ENCODE data around the gene SULF2.

The SULF2 gene

DNA sequence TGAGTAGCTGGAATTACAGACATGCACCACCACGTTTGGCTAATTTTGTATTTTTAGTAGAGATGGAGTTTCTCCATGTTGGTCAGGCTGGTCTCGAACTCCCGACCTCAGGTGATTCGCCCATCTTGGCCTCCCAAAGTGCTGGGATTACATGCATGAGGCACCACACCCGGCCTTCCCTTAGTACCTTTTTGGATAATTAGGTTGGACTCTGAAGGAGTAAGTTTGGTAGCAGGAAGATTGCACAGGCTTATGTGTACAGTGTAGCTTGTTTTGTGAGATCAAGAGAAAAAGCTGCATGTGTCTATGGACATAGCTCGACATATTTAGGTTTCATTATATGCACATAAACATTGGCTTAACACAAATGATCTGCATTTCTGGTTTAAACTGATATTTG is 166.8 kb downstream of the SULF2 start:
- TF ChIP-seq EGR1 (IDR thresholded peaks at IDR 0.05) (no peak), YY1 (IDR thresholded peaks at IDR 0.05; ENCODE audit: low read depth) (no peak), CREB1 (IDR thresholded peaks at IDR 0.05; ENCODE audit: low read depth) (no peak), FOXM1 (IDR thresholded peaks at IDR 0.05; ENCODE audit: borderline replicate concordance, low read depth) (no peak), TCF12 (IDR thresholded peaks at IDR 0.05; ENCODE audit: low read depth) (no peak), RAD21 (IDR thresholded peaks at IDR 0.05; ENCODE audit: low read depth) (no peak), TEAD4 (IDR thresholded peaks at IDR 0.05) (no peak), ZBTB7A (IDR thresholded peaks at IDR 0.05; ENCODE audit: low read depth) (no peak), CEBPB (IDR thresholded peaks at IDR 0.05) (no peak), TAF1 (IDR thresholded peaks at IDR 0.05; ENCODE audit: low read depth) (no peak), NFIC (IDR thresholded peaks at IDR 0.05) (no peak), EP300 (IDR thresholded peaks at IDR 0.05; ENCODE audit: borderline replicate concordance) (no peak)
- TF ChIP-seq, protein P1, sequence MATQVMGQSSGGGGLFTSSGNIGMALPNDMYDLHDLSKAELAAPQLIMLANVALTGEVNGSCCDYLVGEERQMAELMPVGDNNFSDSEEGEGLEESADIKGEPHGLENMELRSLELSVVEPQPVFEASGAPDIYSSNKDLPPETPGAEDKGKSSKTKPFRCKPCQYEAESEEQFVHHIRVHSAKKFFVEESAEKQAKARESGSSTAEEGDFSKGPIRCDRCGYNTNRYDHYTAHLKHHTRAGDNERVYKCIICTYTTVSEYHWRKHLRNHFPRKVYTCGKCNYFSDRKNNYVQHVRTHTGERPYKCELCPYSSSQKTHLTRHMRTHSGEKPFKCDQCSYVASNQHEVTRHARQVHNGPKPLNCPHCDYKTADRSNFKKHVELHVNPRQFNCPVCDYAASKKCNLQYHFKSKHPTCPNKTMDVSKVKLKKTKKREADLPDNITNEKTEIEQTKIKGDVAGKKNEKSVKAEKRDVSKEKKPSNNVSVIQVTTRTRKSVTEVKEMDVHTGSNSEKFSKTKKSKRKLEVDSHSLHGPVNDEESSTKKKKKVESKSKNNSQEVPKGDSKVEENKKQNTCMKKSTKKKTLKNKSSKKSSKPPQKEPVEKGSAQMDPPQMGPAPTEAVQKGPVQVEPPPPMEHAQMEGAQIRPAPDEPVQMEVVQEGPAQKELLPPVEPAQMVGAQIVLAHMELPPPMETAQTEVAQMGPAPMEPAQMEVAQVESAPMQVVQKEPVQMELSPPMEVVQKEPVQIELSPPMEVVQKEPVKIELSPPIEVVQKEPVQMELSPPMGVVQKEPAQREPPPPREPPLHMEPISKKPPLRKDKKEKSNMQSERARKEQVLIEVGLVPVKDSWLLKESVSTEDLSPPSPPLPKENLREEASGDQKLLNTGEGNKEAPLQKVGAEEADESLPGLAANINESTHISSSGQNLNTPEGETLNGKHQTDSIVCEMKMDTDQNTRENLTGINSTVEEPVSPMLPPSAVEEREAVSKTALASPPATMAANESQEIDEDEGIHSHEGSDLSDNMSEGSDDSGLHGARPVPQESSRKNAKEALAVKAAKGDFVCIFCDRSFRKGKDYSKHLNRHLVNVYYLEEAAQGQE (IDR thresholded peaks at IDR 0.05; ENCODE audit: low read depth): no peak
- TF ChIP-seq, protein P2, sequence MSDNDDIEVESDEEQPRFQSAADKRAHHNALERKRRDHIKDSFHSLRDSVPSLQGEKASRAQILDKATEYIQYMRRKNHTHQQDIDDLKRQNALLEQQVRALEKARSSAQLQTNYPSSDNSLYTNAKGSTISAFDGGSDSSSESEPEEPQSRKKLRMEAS (IDR thresholded peaks at IDR 0.05): no peak
- TF ChIP-seq, protein P3, sequence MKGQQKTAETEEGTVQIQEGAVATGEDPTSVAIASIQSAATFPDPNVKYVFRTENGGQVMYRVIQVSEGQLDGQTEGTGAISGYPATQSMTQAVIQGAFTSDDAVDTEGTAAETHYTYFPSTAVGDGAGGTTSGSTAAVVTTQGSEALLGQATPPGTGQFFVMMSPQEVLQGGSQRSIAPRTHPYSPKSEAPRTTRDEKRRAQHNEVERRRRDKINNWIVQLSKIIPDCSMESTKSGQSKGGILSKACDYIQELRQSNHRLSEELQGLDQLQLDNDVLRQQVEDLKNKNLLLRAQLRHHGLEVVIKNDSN (IDR thresholded peaks at IDR 0.05): no peak

DNA sequence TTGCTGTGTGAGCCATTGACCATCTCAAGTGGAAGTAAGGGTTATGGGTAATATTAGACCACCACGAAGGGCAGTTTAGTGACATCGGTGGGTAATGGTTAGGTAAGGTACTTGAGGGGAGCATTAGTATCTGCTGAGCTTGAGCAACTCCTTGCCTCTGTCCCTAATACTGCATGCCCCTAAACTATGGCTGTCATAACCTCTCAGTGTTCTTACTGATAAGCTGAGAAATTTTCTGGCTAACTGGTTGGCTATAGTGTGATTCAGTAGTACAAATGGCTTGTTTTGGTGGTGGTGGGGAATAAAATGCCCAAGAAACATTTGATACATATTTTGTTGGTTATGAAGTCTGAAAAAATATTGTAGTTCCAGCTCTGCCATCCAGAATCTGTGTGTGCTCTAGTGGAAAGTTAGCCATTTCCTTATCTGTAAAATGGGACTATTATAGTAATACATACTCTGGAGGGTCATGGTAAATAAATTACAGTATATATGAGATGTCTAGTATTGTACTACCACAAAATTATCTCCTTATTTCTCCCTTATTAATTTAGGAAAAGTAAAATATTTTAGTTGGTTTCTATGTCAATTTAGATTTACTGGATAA is 170.5 kb downstream of the SULF2 start:
- TF ChIP-seq ZBTB7A (IDR thresholded peaks at IDR 0.05; ENCODE audit: low read depth) (no peak), NFIC (IDR thresholded peaks at IDR 0.05) (no peak), FOXM1 (IDR thresholded peaks at IDR 0.05; ENCODE audit: borderline replicate concordance, low read depth) (no peak), YY1 (IDR thresholded peaks at IDR 0.05; ENCODE audit: low read depth) (no peak), EGR1 (IDR thresholded peaks at IDR 0.05) (no peak), TEAD4 (IDR thresholded peaks at IDR 0.05) (no peak), TCF12 (IDR thresholded peaks at IDR 0.05; ENCODE audit: low read depth) (no peak), CREB1 (IDR thresholded peaks at IDR 0.05; ENCODE audit: low read depth) (no peak), RAD21 (IDR thresholded peaks at IDR 0.05; ENCODE audit: low read depth) (no peak)
- TF ChIP-seq, protein P2 (IDR thresholded peaks at IDR 0.05): no peak
- TF ChIP-seq, protein P3 (IDR thresholded peaks at IDR 0.05): no peak

DNA sequence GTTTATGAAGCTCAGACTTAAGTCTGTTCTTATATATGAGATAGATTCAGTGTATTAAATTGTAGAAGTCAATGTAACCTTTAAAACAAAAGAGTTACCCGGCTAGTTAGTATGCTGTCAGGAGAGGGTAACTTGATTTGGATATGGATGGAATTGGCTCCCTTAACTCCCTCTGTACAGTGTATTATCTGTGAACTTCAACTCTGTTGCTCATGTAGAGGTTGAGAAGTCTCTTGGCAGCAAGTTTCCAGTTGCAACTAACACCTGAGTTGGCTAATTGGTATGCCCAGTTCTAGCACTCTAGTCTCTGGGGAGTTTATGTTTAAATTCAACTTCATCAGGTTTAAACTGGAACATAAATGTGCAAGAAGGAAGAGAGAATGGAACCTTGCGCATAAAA is 172.6 kb downstream of the SULF2 start:
- TF ChIP-seq TEAD4 (IDR thresholded peaks at IDR 0.05) (no peak), FOXM1 (IDR thresholded peaks at IDR 0.05; ENCODE audit: borderline replicate concordance, low read depth) (no peak), ZBTB7A (IDR thresholded peaks at IDR 0.05; ENCODE audit: low read depth) (no peak), CEBPB (IDR thresholded peaks at IDR 0.05) (no peak), TAF1 (IDR thresholded peaks at IDR 0.05; ENCODE audit: low read depth) (no peak), TCF12 (IDR thresholded peaks at IDR 0.05; ENCODE audit: low read depth) (no peak), CREB1 (IDR thresholded peaks at IDR 0.05; ENCODE audit: low read depth) (no peak), YY1 (IDR thresholded peaks at IDR 0.05; ENCODE audit: low read depth) (no peak)
- TF ChIP-seq, protein P2 (IDR thresholded peaks at IDR 0.05): no peak
- TF ChIP-seq, protein P3 (IDR thresholded peaks at IDR 0.05): no peak
- TF ChIP-seq, protein P1 (IDR thresholded peaks at IDR 0.05; ENCODE audit: low read depth): no peak

DNA sequence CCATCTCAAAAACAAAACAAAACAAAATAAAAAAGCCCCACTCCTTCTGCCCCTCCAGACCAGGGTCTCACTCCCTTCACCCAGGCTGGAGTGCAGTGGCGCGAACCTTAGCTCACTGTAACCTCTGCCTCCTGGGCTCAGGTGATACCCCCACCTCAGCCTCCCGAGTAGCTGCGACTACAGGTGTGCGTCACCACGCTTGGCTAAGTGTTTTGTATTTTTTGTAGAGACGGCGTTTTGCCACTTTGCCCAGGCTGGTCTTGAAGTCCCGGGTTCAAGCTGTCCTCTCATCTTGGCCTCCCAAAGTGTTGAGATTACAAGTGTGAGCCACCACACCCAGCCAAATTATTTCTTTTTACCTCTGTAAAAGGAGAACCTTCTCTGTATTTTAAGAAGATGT is 173.5 kb downstream of the SULF2 start:
- TF ChIP-seq CEBPB (IDR thresholded peaks at IDR 0.05) (no peak), NFIC (IDR thresholded peaks at IDR 0.05) (no peak), EGR1 (IDR thresholded peaks at IDR 0.05) (no peak), CREB1 (IDR thresholded peaks at IDR 0.05; ENCODE audit: low read depth) (no peak), EP300 (IDR thresholded peaks at IDR 0.05; ENCODE audit: borderline replicate concordance) (no peak), TEAD4 (IDR thresholded peaks at IDR 0.05) (no peak), TAF1 (IDR thresholded peaks at IDR 0.05; ENCODE audit: low read depth) (no peak), FOXM1 (IDR thresholded peaks at IDR 0.05; ENCODE audit: borderline replicate concordance, low read depth) (no peak), ZBTB7A (IDR thresholded peaks at IDR 0.05; ENCODE audit: low read depth) (no peak), RAD21 (IDR thresholded peaks at IDR 0.05; ENCODE audit: low read depth) (no peak), TCF12 (IDR thresholded peaks at IDR 0.05; ENCODE audit: low read depth) (no peak), YY1 (IDR thresholded peaks at IDR 0.05; ENCODE audit: low read depth) (no peak)
- TF ChIP-seq, protein P2 (IDR thresholded peaks at IDR 0.05): no peak
- TF ChIP-seq, protein P3 (IDR thresholded peaks at IDR 0.05): no peak
- TF ChIP-seq, protein P1 (IDR thresholded peaks at IDR 0.05; ENCODE audit: low read depth): no peak
